Effector CD4-positive, alpha-beta T cell (primary cell): Measurements from ENCODE around the gene UBE4B.
"Not testable (repeated sequence)": the region's sequence is repeated elsewhere in the genome, so short reads cannot be mapped to it uniquely, and the experiment has no call there.

Source experiments
- DNase-seq: peaks from one replicate; pipeline ENCODE4 v3.0.0-alpha.2; 2020

The UBE4B gene

DNA sequence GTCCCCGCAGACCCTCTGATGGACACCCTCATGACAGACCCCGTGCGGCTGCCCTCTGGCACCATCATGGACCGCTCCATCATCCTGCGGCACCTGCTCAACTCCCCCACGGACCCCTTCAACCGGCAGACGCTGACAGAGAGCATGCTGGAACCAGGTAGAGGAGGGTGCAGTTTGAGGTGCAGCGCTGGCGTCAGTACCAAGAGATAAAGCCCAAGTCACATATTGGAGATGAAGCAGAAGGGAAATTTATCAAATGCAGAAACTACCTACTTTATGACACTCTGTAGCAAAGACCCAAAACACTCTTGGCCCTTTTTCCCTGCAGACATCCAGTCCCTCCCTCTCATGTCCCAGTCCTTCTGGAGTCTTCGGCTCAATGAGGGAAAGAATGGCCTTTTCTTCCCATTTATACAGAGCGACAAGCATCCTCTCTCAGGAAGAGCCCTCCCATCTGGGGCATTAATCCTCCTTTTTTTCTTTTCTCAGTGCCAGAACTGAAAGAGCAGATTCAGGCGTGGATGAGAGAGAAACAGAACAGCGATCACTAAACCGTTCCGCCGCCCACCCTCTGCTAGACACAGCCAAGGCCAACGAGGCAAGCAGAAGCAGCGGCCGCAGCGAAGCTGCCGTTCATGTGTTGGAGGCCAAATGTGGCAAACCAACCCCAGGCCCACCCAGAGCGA, 146.8 kb downstream of the UBE4B start:
- DNase-seq, result no peak

- DNase-seq, result no peak
Measured at GRCh38 chr1:10181154-10181553, 148.4 kb downstream of the UBE4B start.

DNA sequence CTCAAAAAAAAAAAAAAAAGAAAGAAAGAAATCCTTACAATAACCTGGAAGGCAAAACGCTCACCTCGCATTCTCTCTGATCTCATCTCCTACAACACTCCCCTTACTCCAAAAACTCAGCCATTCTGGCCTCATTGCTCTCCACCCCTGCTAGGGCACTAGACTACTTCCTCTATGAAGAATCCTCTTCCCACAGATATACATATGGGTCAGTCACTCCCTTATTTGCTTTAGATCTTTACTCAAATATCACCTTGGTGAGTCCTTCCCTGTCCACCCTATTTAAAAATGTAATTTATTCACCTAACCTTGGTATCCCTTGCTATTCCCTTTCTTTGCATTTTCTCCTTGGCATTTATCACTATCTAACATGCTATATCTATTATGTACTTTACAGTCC, 153.0 kb downstream of the UBE4B start:
- DNase-seq, result no peak

GRCh38 chr1:10186331-10187025, 153.7 kb downstream of the UBE4B start:
- DNase-seq, result no peak

GRCh38 chr1:10187026-10187334, 154.2 kb downstream of the UBE4B start:
- DNase-seq, result no peak

DNA sequence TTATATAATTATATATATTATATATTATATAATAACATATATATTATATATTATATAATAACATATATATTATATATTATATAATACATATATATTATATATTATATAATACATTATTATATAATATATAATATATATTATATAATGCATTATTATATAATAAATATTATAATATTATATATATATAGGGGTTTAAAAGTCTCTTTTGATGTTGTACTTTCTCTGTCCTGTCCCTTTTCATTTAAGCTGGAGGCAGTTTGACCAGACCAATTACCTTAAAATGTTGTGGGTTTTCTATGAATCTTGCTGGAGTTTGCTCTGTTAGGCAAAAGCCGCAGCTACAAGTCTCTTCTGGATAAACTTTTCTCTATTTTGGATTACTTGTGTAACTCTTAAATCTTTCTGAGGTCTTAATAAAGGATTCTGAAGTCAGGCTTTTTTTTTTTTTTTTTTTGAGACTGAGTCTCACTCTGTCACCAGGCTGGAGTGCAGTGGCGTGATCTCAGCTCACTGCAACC, 155.4 kb downstream of the UBE4B start:
- no peak for DNase-seq

DNA sequence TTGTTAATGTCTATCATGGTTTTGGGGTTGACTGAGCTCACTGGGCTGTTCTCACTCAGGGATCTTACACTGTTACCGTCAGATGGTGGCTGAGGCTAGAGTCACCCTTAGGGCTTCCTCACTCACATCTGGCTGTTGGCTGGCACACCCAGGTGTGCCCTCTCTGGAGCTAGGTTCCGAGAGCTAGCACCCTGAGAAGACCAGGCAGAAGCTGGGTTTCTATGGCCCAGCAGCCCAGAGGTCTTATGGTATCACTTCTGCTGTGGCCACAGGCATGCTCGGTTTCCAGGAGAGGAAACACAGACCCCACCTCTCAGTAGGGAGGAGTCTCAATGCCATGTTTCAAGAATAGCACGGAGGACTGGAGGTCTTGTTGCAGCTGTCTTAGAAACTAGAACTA, 156.9 kb downstream of the UBE4B start:
- DNase-seq, result no peak

DNA sequence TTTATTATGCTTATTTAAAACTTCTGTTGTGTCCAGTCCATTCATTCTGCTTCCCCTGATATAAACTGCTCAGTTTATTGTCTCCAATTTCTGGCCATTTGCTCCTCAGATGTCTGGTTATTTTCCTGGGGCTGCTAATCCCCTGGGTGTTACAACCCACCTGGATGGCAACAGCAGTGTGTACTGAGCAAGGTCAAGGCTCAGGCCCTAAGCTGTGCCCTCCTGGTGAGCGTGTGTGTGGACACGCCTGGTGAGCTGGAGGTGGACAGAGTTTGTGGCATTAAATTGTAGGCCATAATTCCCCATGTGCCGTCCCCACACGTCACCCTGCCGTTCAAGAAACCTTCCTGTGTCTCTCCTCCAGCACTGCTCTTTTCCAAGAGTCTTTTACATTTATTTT, 159.5 kb downstream of the UBE4B start:
- DNase-seq, result no peak

- DNase-seq, result no peak
Measured at GRCh38 chr1:10193288-10193687, 160.5 kb downstream of the UBE4B start.

- DNase-seq, result no peak
Measured at GRCh38 chr1:10195570-10195969, 162.8 kb downstream of the UBE4B start.

- DNase-seq, result no peak
Measured at GRCh38 chr1:10196976-10197375, 164.2 kb downstream of the UBE4B start.

DNA sequence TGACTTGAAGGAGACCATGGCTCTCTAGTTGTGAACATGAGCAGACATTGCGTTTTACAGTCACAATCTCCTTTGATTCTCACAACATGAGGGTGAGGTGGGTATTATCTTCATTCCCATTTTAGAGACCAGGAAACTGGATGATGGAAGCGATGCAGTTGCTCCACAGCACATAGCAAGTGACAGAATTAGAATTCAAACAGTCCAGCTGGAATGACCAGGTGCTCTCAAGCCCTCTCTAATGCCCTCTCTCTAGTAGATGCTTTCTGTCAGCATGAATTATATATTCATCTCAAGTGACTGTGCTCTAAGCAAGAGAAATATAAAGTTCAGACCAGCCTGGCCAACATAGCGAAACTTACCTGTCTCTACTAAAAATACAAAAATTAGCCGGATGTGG, 167.9 kb downstream of the UBE4B start:
- DNase-seq, result no peak

- DNase-seq, result no peak
Measured at GRCh38 chr1:10204003-10204642, 171.4 kb downstream of the UBE4B start.

GRCh38 chr1:10205206-10205605, 172.4 kb downstream of the UBE4B start:
- DNase-seq, result not testable (repeated sequence)

DNA sequence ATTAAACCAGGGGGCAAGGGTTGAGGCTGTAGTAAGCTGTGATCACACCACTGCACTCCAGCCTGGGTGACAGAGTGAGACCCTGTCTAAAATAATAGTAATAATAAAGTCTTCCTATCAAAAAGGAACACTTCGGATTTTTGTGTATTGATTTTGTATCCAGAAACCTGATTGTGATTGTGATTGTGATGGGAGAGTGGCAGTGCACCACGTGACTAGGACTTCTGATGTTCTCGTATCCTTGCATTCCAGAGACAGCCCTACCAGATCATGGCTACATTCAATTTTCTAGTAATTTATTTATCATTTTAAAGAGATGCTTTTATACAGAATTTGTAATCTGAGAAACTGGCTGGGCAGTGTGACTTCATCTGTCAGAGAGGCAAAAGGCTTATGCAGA, 175.1 kb downstream of the UBE4B start:
- DNase-seq, result no peak

DNA sequence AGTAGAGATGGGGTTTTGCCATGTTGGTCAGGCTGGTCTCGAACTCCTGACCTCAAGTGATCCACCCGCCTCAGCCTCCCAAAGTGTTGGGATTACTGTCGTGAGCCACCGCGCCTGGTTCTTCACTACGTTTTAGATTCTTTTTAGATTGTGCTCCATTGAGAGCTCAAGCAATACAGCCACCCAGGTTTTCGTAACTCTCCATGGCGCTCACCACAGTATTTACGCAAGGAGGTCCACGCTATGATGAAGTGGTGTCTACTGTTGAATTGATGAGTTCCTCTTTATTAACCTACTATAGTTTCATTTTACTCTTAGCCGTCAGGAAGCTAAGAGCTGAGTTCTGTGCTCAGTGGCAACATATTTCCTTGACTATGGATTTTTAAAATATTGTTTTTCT, 175.8 kb downstream of the UBE4B start:
- DNase-seq, result no peak

GRCh38 chr1:10209590-10209904, 176.8 kb downstream of the UBE4B start:
- DNase-seq, result no peak

- DNase-seq, result peak; percentile 97
Measured at GRCh38 chr1:10209905-10210810, 177.4 kb downstream of the UBE4B start, which contains the start of gene KIF1B. TSS of gene KIF1B (plus strand) at chr1:10210570. CDS start at chr1:10232329, 21,759 bp downstream.

DNA sequence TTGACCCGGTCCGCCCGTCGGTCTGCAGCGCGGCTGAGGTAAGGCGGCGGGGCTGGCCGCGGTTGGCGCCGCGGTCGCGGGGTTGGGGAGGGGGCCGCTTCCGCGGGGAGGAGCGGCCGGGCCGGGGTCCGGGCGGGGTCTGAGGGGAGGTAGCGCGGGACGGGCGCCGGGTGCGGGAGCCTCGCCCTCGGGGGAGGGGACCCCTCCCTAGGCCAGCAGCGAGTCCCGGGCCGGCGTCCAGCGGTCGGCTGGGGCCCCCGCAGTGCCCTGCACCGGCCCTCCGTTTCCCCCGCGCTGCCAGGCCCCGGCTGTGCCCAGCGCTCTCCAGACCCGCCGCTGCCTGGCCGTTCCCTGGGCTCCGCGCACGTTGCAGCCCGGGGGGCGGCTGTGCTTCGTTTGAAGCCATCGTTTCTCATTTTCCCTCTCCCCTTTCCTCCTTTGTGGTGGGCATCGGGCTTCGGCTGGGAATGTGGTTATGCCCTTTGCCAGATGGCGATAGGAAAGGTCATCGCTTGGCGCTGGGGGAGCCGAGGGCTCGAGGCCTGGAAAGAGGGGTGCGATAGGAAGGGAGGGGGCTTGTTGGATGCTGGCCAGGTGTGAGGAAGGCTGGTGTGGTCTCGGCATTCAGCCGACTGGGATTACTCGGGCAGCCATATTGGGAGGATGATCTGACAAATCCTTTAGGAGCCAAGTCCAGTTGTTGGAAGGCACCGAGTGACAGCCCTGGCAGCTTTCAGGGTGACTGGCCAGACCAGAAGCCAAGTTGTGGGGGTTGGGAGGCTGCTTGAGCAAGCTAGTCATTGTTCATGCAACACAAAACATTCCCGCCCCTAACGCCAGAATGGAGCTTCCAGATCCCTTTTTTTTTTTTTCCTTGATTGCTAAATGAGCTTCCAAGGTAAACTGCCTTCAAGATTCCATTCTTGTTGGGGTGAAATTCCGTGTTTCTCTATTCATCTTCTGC, 178.4 kb downstream of the UBE4B start:
- no peak for DNase-seq

DNA sequence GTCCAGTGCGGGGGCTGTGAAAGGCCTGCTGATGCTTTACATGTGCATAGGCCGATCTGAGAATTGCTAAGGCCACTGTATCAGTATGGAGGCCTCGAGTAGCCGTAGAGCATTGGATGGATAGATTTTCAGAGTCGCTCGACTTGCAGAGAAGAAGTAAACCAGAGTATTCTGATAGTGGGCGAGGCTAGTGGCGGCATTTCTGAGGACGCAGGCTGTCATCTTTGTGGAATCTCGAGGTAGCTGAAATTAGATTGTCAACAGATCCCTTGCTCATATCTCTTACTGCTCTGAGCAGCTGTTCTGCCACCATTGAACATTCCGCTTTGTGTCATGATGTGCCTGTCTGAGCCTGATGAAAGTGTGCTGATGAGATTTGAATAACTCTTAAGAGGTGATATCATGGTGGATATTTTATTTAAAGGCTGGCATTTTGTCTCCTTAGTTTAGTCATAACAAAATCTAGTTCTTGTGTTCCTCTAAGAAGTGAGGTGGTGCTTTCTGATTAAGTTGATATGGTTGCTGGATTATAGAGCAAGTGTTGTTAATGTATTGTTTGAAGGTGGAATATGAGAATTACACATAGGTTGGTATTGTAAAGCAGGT, 179.2 kb downstream of the UBE4B start:
- DNase-seq, result no peak

DNA sequence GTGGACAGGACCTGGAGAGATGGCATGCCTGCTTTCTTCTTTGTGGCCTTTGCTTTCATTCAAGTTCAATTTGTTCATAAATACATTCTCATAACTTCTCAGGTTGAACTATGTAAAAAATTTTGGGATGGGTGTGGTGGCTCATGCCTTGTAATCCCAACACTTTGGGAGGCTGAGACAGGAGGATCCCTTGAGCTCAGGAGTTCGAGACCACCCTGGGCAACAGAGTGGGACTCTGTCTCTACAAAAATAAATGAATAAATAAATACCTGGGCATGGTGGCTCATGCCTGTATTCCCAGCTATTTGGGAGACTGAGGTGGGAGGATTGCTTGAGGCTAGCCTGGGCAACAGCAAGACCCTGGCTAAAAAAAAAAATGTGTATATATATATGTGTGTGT, 179.7 kb downstream of the UBE4B start:
- DNase-seq, result no peak
